Endothelial cell (in vitro differentiated cells): ENCODE results near the gene DNAH10. TPM values are rescaled to one million over a fixed set of nuclear protein-coding genes. Genes with fewer than 3 reads are reported as not detected.

Experiments used
- DNase-seq: peaks from one replicate; pipeline ENCODE4 v3.0.0; 2021; ENCODE audit warnings: low spot score
- H3K27ac Mint-ChIP-seq: one replicate; pipeline ENCODE4 v1.8.0; 2021; ENCODE audit warnings: mixed read lengths, inconsistent platforms; ENCODE audit not compliant: unreplicated experiment
- H3K27me3 Mint-ChIP-seq: one replicate; pipeline ENCODE4 v1.8.0; 2021; ENCODE audit warnings: mild to moderate bottlenecking, moderate library complexity, mixed read lengths, inconsistent platforms; ENCODE audit not compliant: unreplicated experiment
- H3K36me3 Mint-ChIP-seq: one replicate; pipeline ENCODE4 v1.8.0; 2021; ENCODE audit warnings: mild to moderate bottlenecking, low read depth, mixed read lengths, inconsistent platforms; ENCODE audit not compliant: unreplicated experiment
- H3K4me1 Mint-ChIP-seq: one replicate; pipeline ENCODE4 v1.8.0; 2021; ENCODE audit warnings: mild to moderate bottlenecking, mixed read lengths, inconsistent platforms; ENCODE audit not compliant: unreplicated experiment
- H3K4me3 Mint-ChIP-seq: one replicate; pipeline ENCODE4 v1.8.0; 2021; ENCODE audit warnings: mild to moderate bottlenecking, mixed read lengths, inconsistent platforms; ENCODE audit not compliant: unreplicated experiment
- H3K9me3 Mint-ChIP-seq: one replicate; pipeline ENCODE4 v1.8.0; 2021; ENCODE audit warnings: mixed read lengths, inconsistent platforms; ENCODE audit not compliant: unreplicated experiment
- total RNA-seq: library from RNA; stranded (reverse); fragmentation: NEBNext Ultra II Directional; extraction: Animal tissue kit (Norgen Biotek cat#: 25700); gene quantifications from one replicate; pipeline ENCODE4 v1.2.1, GENCODE V29; 2021; ENCODE audit not compliant: unreplicated experiment
- TF ChIP-seq, protein P1 (sequence below): fragments of 200-600 bp; sonication (generic); IDR thresholded peaks from one replicate; pipeline ENCODE4 v1.5.0; 2021; ENCODE audit warnings: antibody characterized with exemption; ENCODE audit not compliant: unreplicated experiment

Gene DNAH10
- total RNA-seq, 1 donor from 2014 or later, result 1.2 TPM

DNA sequence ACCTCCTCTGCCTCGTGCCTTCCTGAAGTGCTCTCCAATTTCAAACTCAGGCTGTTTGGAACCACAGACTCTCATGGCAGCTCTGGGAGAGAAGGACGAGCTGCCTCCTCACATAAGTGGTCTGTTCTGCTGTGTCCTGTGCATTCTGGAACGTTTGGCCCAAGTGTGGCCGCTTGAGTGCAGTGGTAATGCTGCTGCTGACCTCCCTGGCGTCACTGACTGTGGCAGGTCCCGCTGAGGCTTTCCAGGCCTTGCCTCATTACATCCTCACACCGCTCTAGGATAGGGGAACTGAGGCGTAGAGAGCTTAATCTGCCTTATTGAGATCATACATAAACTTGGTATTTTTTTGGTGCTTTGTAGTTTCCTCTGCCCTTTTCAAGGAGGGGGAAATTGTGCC lies 196.4 kb downstream of the DNAH10 start:
- Mint-ChIP-seq H3K4me3 (no peak overlapping the region), H3K36me3 (no peaks in the 10 kb centered on the region), H3K4me1 (peaks cover 4% of the 10 kb centered on the region), H3K9me3 (no peaks in the 10 kb centered on the region), H3K27ac (no peak overlapping the region), H3K27me3 (no peaks in the 10 kb centered on the region)
- no peak for DNase-seq
- TF ChIP-seq, protein P1, sequence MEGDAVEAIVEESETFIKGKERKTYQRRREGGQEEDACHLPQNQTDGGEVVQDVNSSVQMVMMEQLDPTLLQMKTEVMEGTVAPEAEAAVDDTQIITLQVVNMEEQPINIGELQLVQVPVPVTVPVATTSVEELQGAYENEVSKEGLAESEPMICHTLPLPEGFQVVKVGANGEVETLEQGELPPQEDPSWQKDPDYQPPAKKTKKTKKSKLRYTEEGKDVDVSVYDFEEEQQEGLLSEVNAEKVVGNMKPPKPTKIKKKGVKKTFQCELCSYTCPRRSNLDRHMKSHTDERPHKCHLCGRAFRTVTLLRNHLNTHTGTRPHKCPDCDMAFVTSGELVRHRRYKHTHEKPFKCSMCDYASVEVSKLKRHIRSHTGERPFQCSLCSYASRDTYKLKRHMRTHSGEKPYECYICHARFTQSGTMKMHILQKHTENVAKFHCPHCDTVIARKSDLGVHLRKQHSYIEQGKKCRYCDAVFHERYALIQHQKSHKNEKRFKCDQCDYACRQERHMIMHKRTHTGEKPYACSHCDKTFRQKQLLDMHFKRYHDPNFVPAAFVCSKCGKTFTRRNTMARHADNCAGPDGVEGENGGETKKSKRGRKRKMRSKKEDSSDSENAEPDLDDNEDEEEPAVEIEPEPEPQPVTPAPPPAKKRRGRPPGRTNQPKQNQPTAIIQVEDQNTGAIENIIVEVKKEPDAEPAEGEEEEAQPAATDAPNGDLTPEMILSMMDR, result no peak

GRCh38 chr12:123958876-123959275 lies 196.8 kb downstream of the DNAH10 start:
- TF ChIP-seq, protein P1, result no peak
- Mint-ChIP-seq H3K27ac (no peak overlapping the region), H3K27me3 (no peaks in the 10 kb centered on the region), H3K9me3 (no peaks in the 10 kb centered on the region), H3K4me3 (no peak overlapping the region), H3K36me3 (no peaks in the 10 kb centered on the region), H3K4me1 (peaks cover 4% of the 10 kb centered on the region)
- DNase-seq, result no peak

GRCh38 chr12:123960029-123960735 lies 198.1 kb downstream of the DNAH10 start:
- Mint-ChIP-seq H3K27ac (no peak overlapping the region), H3K27me3 (no peaks in the 10 kb centered on the region), H3K36me3 (no peaks in the 10 kb centered on the region), H3K9me3 (no peaks in the 10 kb centered on the region), H3K4me1 (peaks cover 4% of the 10 kb centered on the region), H3K4me3 (no peak overlapping the region)
- no peak for DNase-seq
- TF ChIP-seq, protein P1, result no peak

GRCh38 chr12:123960856-123961255 lies 198.8 kb downstream of the DNAH10 start:
- H3K4me1 Mint-ChIP-seq, result peaks cover 4% of the 10 kb centered on the region
- H3K27ac Mint-ChIP-seq, result no peak overlapping the region
- TF ChIP-seq, protein P1, result no peak
- no peaks in the 10 kb centered on the region for H3K9me3 Mint-ChIP-seq
- no peak overlapping the region for H3K4me3 Mint-ChIP-seq
- DNase-seq, result no peak
- no peaks in the 10 kb centered on the region for H3K36me3 Mint-ChIP-seq
- no peaks in the 10 kb centered on the region for H3K27me3 Mint-ChIP-seq

DNA sequence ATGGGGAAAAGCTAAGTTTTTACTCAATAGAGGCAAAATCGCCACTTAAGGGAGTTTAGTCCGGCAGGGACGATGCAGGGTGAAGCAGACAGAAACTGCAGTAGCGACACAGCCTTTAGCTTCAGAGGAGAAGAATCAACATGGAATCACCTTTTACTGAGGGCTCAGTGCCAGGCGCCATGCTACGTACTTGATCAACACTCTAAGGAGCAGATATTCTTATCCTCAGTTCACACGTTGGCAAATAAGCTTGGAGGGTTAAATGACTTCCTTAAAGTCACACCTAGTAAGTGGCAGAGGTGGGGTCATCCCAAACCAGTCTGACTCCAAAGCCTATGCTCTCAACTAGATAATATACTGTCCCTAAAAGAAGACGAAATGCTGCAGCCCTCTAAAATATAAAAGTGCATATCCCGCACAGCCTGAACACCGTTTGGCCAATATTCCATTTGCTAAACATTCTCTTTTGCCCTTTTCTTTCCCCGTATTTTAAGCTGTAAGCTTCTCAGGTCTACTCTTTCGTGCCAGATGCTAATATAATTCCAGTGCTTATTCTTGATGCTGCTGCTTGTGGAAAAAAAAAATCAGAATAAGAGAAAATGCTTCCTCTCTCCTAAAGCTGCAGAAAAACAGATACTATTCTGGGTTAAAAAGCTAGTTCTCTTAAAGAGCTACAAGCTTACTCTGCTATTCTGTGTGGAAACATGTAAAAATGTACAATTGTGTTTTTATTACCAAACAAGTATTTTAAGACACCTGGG lies 199.7 kb downstream of the DNAH10 start:
- Mint-ChIP-seq H3K27ac (no peak overlapping the region), H3K4me1 (peaks cover 4% of the 10 kb centered on the region), H3K36me3 (no peaks in the 10 kb centered on the region), H3K4me3 (no peak overlapping the region), H3K27me3 (no peaks in the 10 kb centered on the region), H3K9me3 (no peaks in the 10 kb centered on the region)
- no peak for DNase-seq
- TF ChIP-seq, protein P1, result no peak
